Endothelial cell of umbilical vein (primary cell): ENCODE measurements around the gene ATP6V0A4. TPM values are rescaled to one million over a fixed set of nuclear protein-coding genes. Genes with fewer than 3 reads are reported as not detected.

ENCODE experiments used
- BruUV-seq: library from RNA; stranded (reverse); fragments of 400-500 nt; replicated peaks from 2 replicates; lab custom pipeline; 2021; lab: Mats Ljungman, UMichigan
- CTCF ChIA-PET: fragments of 300-600, 350-600 bp; sonication (Branson Sonifier 250); formaldehyde crosslinking; loops from one replicate; lab custom pipeline; 2021; ENCODE audit warnings: antibody characterized with exemption, inconsistent platforms; lab: Charles Lee
- POLR2A ChIA-PET: fragments of 300-600, 350-600 bp; sonication (Branson Sonifier 250); formaldehyde crosslinking; loops from one replicate; lab custom pipeline; 2021; ENCODE audit warnings: antibody characterized with exemption, inconsistent platforms; lab: Charles Lee
- DNase-seq: peaks from one replicate; pipeline ENCODE4 v3.0.0-alpha.2; 2011; ENCODE audit warnings: low read depth, low spot score
- FAIRE-seq: peaks from 2 replicates; lab custom pipeline; 2011; peaks lifted over from hg19 to GRCh38; lab: Jason Lieb, UNC
- H2AFZ ChIP-seq: 2 replicates; pipeline ENCODE4 v1.6.0; 2012; ENCODE audit warnings: low read depth, low read length, control low read depth, inconsistent platforms
- H3K27ac ChIP-seq: 2 replicates; pipeline ENCODE4 v1.5.1; 2011; ENCODE audit warnings: low read depth, mild to moderate bottlenecking, control low read depth, low read length, moderate library complexity; ENCODE audit not compliant: insufficient read depth
- H3K27me3 ChIP-seq, 2 experiments: 2 replicates each; pipeline versions ENCODE4 v1.6.0 to v1.6.1; 2011; ENCODE audit warnings: low read length in 2 of 2, mixed read lengths in 1 of 2; ENCODE audit not compliant: control insufficient read depth in 2 of 2, insufficient read depth in 2 of 2
- H3K36me3 ChIP-seq, 2 experiments: 2 replicates in 1 of 2; 3 replicates in 1 of 2; pipeline ENCODE4 v1.5.1; 2011; ENCODE audit warnings: low read length in 2 of 2, mild to moderate bottlenecking in 1 of 2, moderate library complexity in 1 of 2; ENCODE audit not compliant: control insufficient read depth in 2 of 2, insufficient read depth in 2 of 2; ENCODE audit errors: extremely low read depth in 1 of 2
- H3K4me1 ChIP-seq: 3 replicates; pipeline ENCODE4 v1.5.1; 2011; ENCODE audit warnings: mild to moderate bottlenecking, low read length; ENCODE audit not compliant: control insufficient read depth, insufficient read depth; ENCODE audit errors: extremely low read depth
- H3K4me2 ChIP-seq: 2 replicates; pipeline ENCODE4 v1.6.1; 2011; ENCODE audit warnings: low read length, control low read depth, mixed read lengths; ENCODE audit not compliant: insufficient read depth
- H3K4me3 ChIP-seq, 3 experiments: fragments of 200-600 bp in 1 of 3; sonication (generic), shearing (Covaris generic) in 1 of 3; replicated peaks in 1 of 3; 2 replicates each; pipeline ENCODE4 v1.5.1; 2011 to 2016; ENCODE audit warnings: control low read depth in 3 of 3, low read length in 3 of 3, mild to moderate bottlenecking in 2 of 3, inconsistent platforms in 1 of 3, low read depth in 1 of 3, moderate library complexity in 1 of 3; ENCODE audit not compliant: insufficient read depth in 1 of 3
- H3K79me2 ChIP-seq: 2 replicates; pipeline ENCODE4 v1.6.0; 2012; ENCODE audit warnings: low read length, inconsistent platforms; ENCODE audit not compliant: control insufficient read depth, insufficient read depth
- H3K9ac ChIP-seq: replicated peaks from 2 replicates; pipeline ENCODE3; 2011; ENCODE audit warnings: low read length, control low read depth; ENCODE audit not compliant: insufficient read depth; ENCODE audit errors: extremely low read depth
- H3K9me1 ChIP-seq: replicated peaks from 3 replicates; pipeline ENCODE4 v1.6.0; 2011; ENCODE audit warnings: mild to moderate bottlenecking, low read length; ENCODE audit not compliant: control insufficient read depth, insufficient read depth; ENCODE audit errors: extremely low read depth
- H3K9me3 ChIP-seq: replicated peaks from 2 replicates; pipeline ENCODE4 v1.5.1; 2012; ENCODE audit warnings: low read length, inconsistent platforms; ENCODE audit not compliant: control insufficient read depth, insufficient read depth
- H4K20me1 ChIP-seq: replicated peaks from 2 replicates; pipeline ENCODE3; 2011; ENCODE audit warnings: mild to moderate bottlenecking, low read length; ENCODE audit not compliant: control insufficient read depth, insufficient read depth; ENCODE audit errors: extremely low read depth
- CTCF ChIP-seq, 2 donors: IDR thresholded peaks; 1 replicate in 1 of 2; 2 replicates in 1 of 2; pipeline ENCODE4 v1.5.1; 2011; ENCODE audit warnings: low read length in 2 of 2, mild to moderate bottlenecking in 2 of 2, moderate library complexity in 2 of 2, control low read depth in 1 of 2, inconsistent platforms in 1 of 2, low read depth in 1 of 2; ENCODE audit not compliant: insufficient read depth in 1 of 2; ENCODE audit errors: extremely low read depth in 1 of 2
- EZH2 ChIP-seq: IDR thresholded peaks from 2 replicates; pipeline ENCODE4 v1.6.1; 2012; ENCODE audit warnings: borderline replicate concordance, low read depth, mild to moderate bottlenecking, moderate library complexity, low read length, inconsistent platforms; ENCODE audit not compliant: severe bottlenecking
- FOS ChIP-seq: IDR thresholded peaks from 2 replicates; pipeline ENCODE4 v1.6.1; 2011; ENCODE audit warnings: mild to moderate bottlenecking, low read length, moderate library complexity, borderline replicate concordance; ENCODE audit not compliant: insufficient read depth
- GATA2 ChIP-seq: IDR thresholded peaks from 2 replicates; pipeline ENCODE4 v1.7.0; 2011; ENCODE audit warnings: low read depth, mild to moderate bottlenecking, moderate library complexity, mixed read lengths, low read length; ENCODE audit not compliant: insufficient read length, insufficient read depth
- JUN ChIP-seq: IDR thresholded peaks from 2 replicates; pipeline ENCODE4 v1.6.1; 2011; ENCODE audit warnings: borderline replicate concordance, low read depth; ENCODE audit not compliant: insufficient read length, insufficient read depth
- MAX ChIP-seq: IDR thresholded peaks from 2 replicates; pipeline ENCODE4 v1.6.1; 2011; ENCODE audit not compliant: insufficient read depth, insufficient read length
- MYC ChIP-seq: IDR thresholded peaks from one replicate; pipeline ENCODE4 v1.6.1; 2011; ENCODE audit warnings: mild to moderate bottlenecking, low read depth, low read length
- POLR2A ChIP-seq: IDR thresholded peaks from 2 replicates; pipeline ENCODE4 v1.6.1; 2012; ENCODE audit warnings: low read depth, mild to moderate bottlenecking, control low read depth, low read length
- POLR2AphosphoS5 ChIP-seq: IDR thresholded peaks from 2 replicates; pipeline ENCODE4 v1.6.1; 2012; ENCODE audit warnings: low read depth, mild to moderate bottlenecking, control low read depth, low read length, moderate library complexity; ENCODE audit not compliant: insufficient read depth
- dilution Hi-C: fragments of 300-500 bp; cut with MboI; formaldehyde crosslinking; loops from one replicate; pipeline ENCODE4 v1.15.0; 2019; ENCODE audit warnings: low sequenced_read_pairs; ENCODE audit not compliant: extremely low pct_ligation_motif_present
- intact Hi-C: fragments of 100-400 bp; cut with micrococcal nuclease; formaldehyde crosslinking; loops from one replicate; pipeline ENCODE4 v1.10.0; 2022
- polyA plus RNA-seq, 4 experiments: library from polyadenylated mRNA; depleted of rRNA in 3 of 4; stranded (reverse) in 3 of 4; unstranded in 1 of 4; fragments of >200 nt; gene quantifications; 2 replicates each; pipeline versions ENCODE4 v1.2.1 to v1.2.3, GENCODE V29; 2011 to 2012; ENCODE audit warnings: missing spikeins in 1 of 4
- total RNA-seq: library from RNA; stranded (reverse); gene quantifications from 2 replicates; pipeline ENCODE4 v1.2.3, GENCODE V29; 2021

ATP6V0A4 gene
- total and polyA plus RNA-seq, 2 donors (not counting 3 experiments of a cell fraction or from before 2014, with no cell fraction given): 0.07 to 0.24 TPM

- Histone ChIP-seq H3K36me3 (no peaks in the 10 kb centered on the region), H3K9ac (no peak overlapping the region), H2AFZ (no peak overlapping the region), H3K9me1 (no peaks in the 10 kb centered on the region), H3K27ac (no peak overlapping the region), H4K20me1 (no peaks in the 10 kb centered on the region), H3K9me3 (no peaks in the 10 kb centered on the region), H3K79me2 (no peaks in the 10 kb centered on the region), H3K27me3 (no peaks in the 10 kb centered on the region), H3K4me3 (no peak overlapping the region), H3K4me2 (no peak overlapping the region), H3K4me1 (no peaks in the 10 kb centered on the region)
- DNase-seq (no peak), FAIRE-seq (no peak)
- POLR2A ChIA-PET: no interaction called here
- CTCF ChIA-PET: no interaction called here
- BruUV-seq: no TSS peak
- dilution Hi-C loops: no loop called here
- TF ChIP-seq MAX (no peak), GATA2 (no peak), POLR2AphosphoS5 (no peak), EZH2 (no peak), JUN (no peak), MYC (no peak), FOS (no peak), CTCF (IDR thresholded peaks at IDR 0.05; ENCODE audit: extremely low read depth in 1 of 2, insufficient read depth in 1 of 2, low read depth in 1 of 2, low read length in 2 of 2) (no peak), POLR2A (no peak)
- intact Hi-C loops: no loop called here
Measured at GRCh38 chr7:138750901-138751464, 47.0 kb downstream of the ATP6V0A4 start.
